Hepatocyte (in vitro differentiated cells): Measurements from ENCODE around the gene CXCR5. TPM values are rescaled to one million over a fixed set of nuclear protein-coding genes. Genes with fewer than 3 reads are reported as not detected.

Experiments
- DNase-seq: peaks from one replicate; pipeline ENCODE4 v3.0.0-alpha.2; 2016; ENCODE audit warnings: low spot score
- H2AFZ ChIP-seq: fragments of 200-600 bp; sonication (generic); 2 replicates; pipeline ENCODE4 v1.6.0; 2016; ENCODE audit warnings: antibody characterized with exemption, mild to moderate bottlenecking
- H3K27ac ChIP-seq: fragments of 200-600 bp; sonication (generic); 2 replicates; pipeline ENCODE4 v1.5.1; 2016; ENCODE audit warnings: mild to moderate bottlenecking
- H3K27me3 ChIP-seq: fragments of 200-600 bp; sonication (generic); 2 replicates; pipeline ENCODE4 v1.6.1; 2016
- H3K36me3 ChIP-seq: fragments of 200-600 bp; sonication (generic); replicated peaks from 2 replicates; pipeline ENCODE4 v1.5.1; 2016; ENCODE audit warnings: low read depth; ENCODE audit not compliant: insufficient read depth
- H3K4me1 ChIP-seq: fragments of 200-600 bp; sonication (generic); 2 replicates; pipeline ENCODE4 v1.5.1; 2016; ENCODE audit warnings: mild to moderate bottlenecking, moderate library complexity; ENCODE audit not compliant: insufficient read depth
- H3K4me2 ChIP-seq: fragments of 200-600 bp; sonication (generic); 2 replicates; pipeline ENCODE4 v1.6.0; 2016
- H3K4me3 ChIP-seq: fragments of 200-600 bp; sonication (generic); 2 replicates; pipeline ENCODE4 v1.5.1; 2016; ENCODE audit warnings: mild to moderate bottlenecking
- H3K79me2 ChIP-seq: fragments of 200-600 bp; sonication (generic); 2 replicates; pipeline ENCODE4 v1.6.0; 2017; ENCODE audit warnings: mild to moderate bottlenecking
- H3K9me2 ChIP-seq: fragments of 200-600 bp; sonication (generic); replicated peaks from 2 replicates; pipeline ENCODE4 v1.6.0; 2017; ENCODE audit warnings: mild to moderate bottlenecking; ENCODE audit not compliant: insufficient read depth
- H3K9me3 ChIP-seq: fragments of 200-600 bp; sonication (generic); 2 replicates; pipeline ENCODE4 v1.5.1; 2016; ENCODE audit warnings: low read depth, mild to moderate bottlenecking
- H4K20me1 ChIP-seq: fragments of 200-600 bp; sonication (generic); 2 replicates; pipeline ENCODE4 v1.6.0; 2016; ENCODE audit warnings: mild to moderate bottlenecking; ENCODE audit not compliant: insufficient read depth, poor library complexity, severe bottlenecking
- CTCF ChIP-seq: fragments of 200-600 bp; sonication (generic); IDR thresholded peaks from 2 replicates; pipeline ENCODE4 v1.5.1; 2016; ENCODE audit warnings: antibody characterized with exemption, mild to moderate bottlenecking; ENCODE audit not compliant: poor library complexity
- EZH2 ChIP-seq: fragments of 200-600 bp; sonication (generic); IDR thresholded peaks from 2 replicates; pipeline ENCODE4 v1.6.1; 2016; ENCODE audit warnings: antibody characterized with exemption, mild to moderate bottlenecking, borderline replicate concordance
- EZH2phosphoT487 ChIP-seq: fragments of 200-600 bp; sonication (generic); IDR thresholded peaks from one replicate; pipeline ENCODE4 v1.6.1; 2018; ENCODE audit warnings: antibody characterized with exemption, mild to moderate bottlenecking, low read depth, moderate library complexity; ENCODE audit not compliant: unreplicated experiment, severe bottlenecking
- WGBS: methylation state at CpG from one replicate; pipeline ENCODE4 v1.1.6; 2016; ENCODE audit warnings: low lambda C conversion rate; ENCODE audit errors: missing lambda C conversion rate; 5-methylcytosine and 5-hydroxymethylcytosine counted together
- polyA plus RNA-seq: library from polyadenylated mRNA; unstranded; fragments of >200 nt; fragmentation: Nextera tagmentation; extraction: Ambion mirVana; gene quantifications from 2 replicates; pipeline ENCODE4 v1.2.1, GENCODE V29; 2016
- total RNA-seq: library from RNA; depleted of rRNA; stranded (reverse); fragments of >200 nt; gene quantifications from 2 replicates; pipeline ENCODE4 v1.2.3, GENCODE V29; 2014

CXCR5 gene
- total RNA-seq (not detected in 2 replicates), polyA plus RNA-seq (0.11 and 0.29 TPM in 2 replicates)

- 71% methylated on average over 16 of the region's 16 CpGs for WGBS
- TF ChIP-seq EZH2phosphoT487: no peak
- no peak for TF ChIP-seq CTCF
- TF ChIP-seq EZH2: no peak
- DNase-seq: no peak
- Histone ChIP-seq H3K36me3 (no peaks in the 10 kb centered on the region), H3K9me2 (no peaks in the 10 kb centered on the region), H3K4me1 (peaks cover 6% of the 10 kb centered on the region), H4K20me1 (no peaks in the 10 kb centered on the region), H2AFZ (no peak within 1 kb of the TSS), H3K27me3 (no peaks in the 10 kb centered on the region), H3K4me2 (no peak within 1 kb of the TSS), H3K27ac (no peak within 1 kb of the TSS), H3K79me2 (no peaks in the 10 kb centered on the region), H3K9me3 (no peaks in the 10 kb centered on the region), H3K4me3 (no peak within 1 kb of the TSS)
Measured at GRCh38 chr11:118883368-118884071, at the start of gene CXCR5. TSS of gene CXCR5 (plus strand) at chr11:118883892. CDS start at chr11:118883942, 50 bp downstream.

GRCh38 chr11:118834427-118835028, 49.2 kb upstream of the CXCR5 start:
- Histone ChIP-seq H3K4me3 (no peak overlapping the region), H3K27ac (no peak overlapping the region), H3K79me2 (no peaks in the 10 kb centered on the region), H2AFZ (no peak overlapping the region), H3K4me1 (no peaks in the 10 kb centered on the region), H3K27me3 (no peaks in the 10 kb centered on the region), H3K36me3 (no peaks in the 10 kb centered on the region), H3K9me3 (no peaks in the 10 kb centered on the region), H3K4me2 (no peak overlapping the region), H4K20me1 (no peaks in the 10 kb centered on the region), H3K9me2 (no peaks in the 10 kb centered on the region)
- DNase-seq: no peak
- 63% methylated on average over 6 of the region's 6 CpGs for WGBS
- TF ChIP-seq EZH2phosphoT487 (no peak), CTCF (no peak), EZH2 (no peak)

- Histone ChIP-seq H3K36me3 (no peaks in the 10 kb centered on the region), H3K27ac (no peak overlapping the region), H3K27me3 (no peaks in the 10 kb centered on the region), H3K79me2 (no peaks in the 10 kb centered on the region), H3K4me1 (no peaks in the 10 kb centered on the region), H3K4me3 (no peak overlapping the region), H3K9me3 (no peaks in the 10 kb centered on the region), H2AFZ (no peak overlapping the region), H3K9me2 (no peaks in the 10 kb centered on the region), H4K20me1 (no peaks in the 10 kb centered on the region), H3K4me2 (no peak overlapping the region)
- TF ChIP-seq CTCF: no peak
- TF ChIP-seq EZH2phosphoT487: no peak
- TF ChIP-seq EZH2: no peak
- no peak for DNase-seq
- 90% methylated on average over 8 of the region's 8 CpGs for WGBS
Measured at GRCh38 chr11:118837868-118838267, 45.8 kb upstream of the CXCR5 start.
